Activated T-cell treated with anti-CD3 and anti-CD28 coated beads, Interleukin-2, amount 50 U/mL, for 48 hours (primary cell): ENCODE results near the gene SP4.

ENCODE experiments used
- DNase-seq, 2 experiments: peaks; one replicate each; pipeline ENCODE4 v3.0.0-alpha.2; 2020

The SP4 gene

GRCh38 chr7:21448974-21449373 is 21.1 kb downstream of the SP4 start:
- DNase-seq: no peak

DNA sequence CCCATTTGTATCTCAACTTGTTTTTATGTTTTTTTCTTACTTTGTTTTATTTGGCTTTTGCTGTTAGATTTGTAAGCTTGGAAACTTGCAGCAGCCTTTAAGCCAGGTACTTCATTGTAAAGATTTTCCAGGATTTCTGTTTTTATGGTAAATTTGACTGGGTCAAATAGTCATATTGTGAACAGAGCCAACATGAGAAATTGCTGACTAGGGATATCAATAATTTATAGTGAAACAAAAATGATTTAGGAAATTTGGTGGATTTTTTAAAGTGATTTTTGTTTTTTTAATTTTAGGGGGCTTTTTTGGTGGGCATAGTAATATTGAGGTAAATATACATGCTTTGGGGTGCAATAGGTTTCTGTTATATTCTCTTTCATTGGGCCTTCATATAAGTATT is 22.2 kb downstream of the SP4 start:
- DNase-seq: no peak

DNA sequence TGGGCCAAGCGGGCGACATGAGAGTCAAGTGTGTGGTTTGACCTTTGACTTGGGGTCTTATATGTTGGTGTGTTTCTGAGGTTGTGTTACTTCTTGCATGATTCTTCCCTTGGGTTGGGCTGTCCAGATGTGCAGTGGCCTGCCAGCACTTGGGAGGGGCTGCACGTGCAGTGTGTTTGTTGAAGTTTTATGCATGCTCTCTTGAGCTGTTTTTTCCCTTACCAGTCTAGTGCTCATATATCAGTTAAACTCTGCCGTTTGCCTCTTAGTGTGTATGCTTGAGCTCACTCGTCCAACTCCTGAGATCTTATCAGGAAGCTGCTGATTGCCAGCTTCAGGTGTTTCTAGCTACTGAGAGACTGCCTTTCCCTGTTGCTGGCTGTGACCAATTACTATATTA is 23.1 kb downstream of the SP4 start:
- no peak for DNase-seq

DNA sequence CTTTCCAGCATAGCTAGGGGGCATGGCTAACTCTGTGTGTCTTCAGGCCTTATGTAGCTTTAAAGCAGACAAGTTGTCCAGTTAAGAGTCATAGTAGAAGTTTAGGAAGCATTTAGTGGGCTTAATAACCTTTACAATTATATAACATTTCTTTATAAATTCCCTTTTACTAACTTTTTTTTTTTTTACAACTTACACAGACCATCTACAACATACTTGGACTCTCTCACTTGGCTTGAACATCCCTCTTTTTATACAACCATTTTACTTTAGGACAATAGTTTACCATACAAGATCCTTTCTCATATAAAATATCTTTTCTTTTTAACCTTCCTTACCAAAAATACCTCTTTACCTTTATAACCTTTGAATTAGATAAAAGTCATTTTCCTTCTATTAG is 26.3 kb downstream of the SP4 start:
- DNase-seq: no peak

GRCh38 chr7:21454906-21455305 is 27.0 kb downstream of the SP4 start:
- no peak for DNase-seq

DNA sequence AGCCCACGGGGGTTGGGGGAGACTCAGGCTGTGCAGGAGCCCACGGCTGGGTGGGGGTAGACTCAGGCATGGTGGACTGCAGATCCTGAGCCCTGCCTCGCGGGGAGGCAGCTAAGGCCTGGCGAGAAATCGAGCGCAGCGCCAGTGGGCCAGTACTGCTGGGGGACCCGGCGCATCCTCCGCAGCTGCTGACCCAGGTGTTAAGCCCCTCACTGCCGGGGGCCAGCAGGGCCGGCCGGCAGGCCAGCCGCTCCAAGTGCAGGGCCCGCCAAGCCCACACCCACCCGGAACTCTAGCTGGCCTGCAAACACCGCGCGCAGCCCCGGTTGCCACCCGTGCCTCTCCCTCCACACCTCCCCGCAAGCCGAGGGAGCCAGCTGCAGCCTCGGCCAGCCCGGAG is 33.4 kb downstream of the SP4 start:
- no peak for DNase-seq

GRCh38 chr7:21462081-21462480 is 34.2 kb downstream of the SP4 start:
- no peak for DNase-seq

DNA sequence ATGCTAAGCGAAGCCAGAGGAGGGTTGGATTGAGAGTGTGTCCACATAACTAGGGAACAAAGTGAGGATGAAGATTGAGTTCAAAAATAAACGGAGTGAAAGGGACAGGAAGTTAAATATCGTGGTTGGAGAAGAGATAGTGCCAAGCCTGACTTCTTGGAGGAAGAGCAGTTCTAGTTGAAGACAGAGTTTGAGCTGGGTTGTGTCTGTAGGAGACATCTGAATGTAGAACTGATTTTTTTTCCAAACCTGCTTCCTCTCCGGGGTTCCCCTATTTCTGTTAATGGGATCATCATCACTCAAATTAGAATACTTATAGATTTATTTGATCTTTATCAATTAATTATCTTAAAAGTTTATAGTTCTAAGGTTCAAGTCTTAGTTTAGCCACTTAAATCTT is 35.6 kb downstream of the SP4 start:
- no peak for DNase-seq

DNA sequence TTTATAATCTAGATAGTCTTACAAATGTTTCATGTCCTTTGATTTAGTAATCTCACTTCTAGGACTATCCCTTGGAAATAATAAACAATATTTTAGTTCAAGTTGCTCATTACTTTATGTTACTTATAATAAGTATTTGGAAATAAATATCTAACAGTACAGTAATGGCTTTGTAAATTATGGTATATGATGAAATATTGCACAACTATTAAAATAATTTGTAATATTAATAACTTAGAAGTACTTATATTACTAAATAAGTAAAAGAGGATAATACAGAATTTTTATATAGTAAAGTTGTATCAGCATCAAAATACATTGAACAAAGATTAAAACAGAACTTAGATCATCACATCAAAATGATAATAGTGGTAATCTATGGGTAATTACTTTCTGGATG is 41.1 kb downstream of the SP4 start:
- DNase-seq: no peak

DNA sequence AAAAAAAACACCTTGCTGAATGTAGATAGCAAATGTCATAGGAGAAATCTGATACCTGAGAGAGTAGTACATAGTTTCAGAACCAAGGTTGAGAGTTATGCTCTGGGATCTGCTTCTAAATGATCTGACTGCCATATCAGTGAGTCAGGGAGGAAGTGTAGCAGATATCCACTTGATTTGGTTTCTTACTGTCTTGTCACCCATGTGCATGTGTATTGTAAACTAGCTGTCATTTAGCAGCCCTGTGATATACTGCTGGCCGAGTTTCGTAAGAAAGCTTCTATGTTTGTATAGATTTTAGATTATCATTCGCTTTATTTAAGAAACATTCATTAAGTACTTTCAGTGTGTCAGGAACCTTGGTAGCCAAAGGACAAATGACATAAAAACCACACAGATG is 42.0 kb downstream of the SP4 start:
- DNase-seq: no peak

DNA sequence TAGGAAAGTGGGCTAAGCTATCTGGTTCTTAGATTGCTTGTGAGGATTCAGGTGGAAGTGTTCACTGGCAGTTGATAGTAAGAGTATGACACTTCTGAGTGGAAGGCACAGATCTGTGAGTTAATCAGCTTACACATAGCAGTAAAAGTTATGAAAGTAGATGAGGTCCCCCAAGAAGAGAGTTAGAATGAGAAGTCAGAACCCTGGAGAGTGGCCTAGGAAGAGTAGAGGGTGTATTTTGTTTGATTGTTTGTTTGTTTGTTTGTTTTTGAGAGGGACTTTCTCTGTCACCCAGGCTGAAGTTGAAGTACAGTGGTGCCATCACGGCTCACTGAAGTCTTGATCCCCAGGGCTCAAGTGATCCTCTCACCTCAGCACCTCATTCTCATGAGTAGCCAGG is 44.1 kb downstream of the SP4 start:
- no peak for DNase-seq

DNA sequence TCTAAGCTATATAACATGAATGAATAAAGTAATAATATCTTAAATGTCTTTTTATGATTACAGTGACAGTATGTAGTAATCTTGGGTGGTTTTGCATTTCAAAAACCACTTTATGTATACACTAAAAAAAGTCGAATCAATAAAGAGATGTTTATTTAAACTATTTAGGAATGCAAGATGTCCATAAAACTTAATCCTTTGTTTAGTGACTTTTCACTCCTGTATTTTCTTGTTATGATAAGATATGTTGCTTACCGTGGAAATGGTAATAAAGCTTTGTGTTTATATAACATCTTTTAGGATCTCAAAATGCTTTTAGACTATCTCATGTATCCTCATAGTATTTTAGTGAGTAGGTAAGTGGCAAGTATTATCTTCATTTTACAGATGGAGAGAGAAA is 48.5 kb downstream of the SP4 start:
- no peak for DNase-seq

- DNase-seq: no peak
These were observed 53.0 kb downstream of the SP4 start for GRCh38 chr7:21480693-21481403.

DNA sequence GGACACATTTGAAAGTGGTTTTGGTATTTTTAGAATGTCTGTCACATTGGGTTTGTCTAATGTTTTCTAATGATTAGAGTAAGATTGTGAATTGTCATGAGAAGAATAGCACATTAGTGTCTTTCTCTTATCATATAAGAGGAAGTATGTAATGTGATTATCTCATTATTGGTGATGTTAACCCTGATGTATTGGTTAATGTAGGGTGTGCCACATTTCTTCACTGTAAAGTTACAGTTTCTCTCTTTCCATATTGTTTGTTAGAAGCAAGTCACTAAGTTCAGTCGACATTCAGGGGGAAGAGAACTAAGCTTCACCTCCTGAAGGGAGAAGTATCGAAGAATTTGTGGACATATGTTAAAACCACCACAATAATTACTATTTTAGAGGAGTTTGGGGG is 58.6 kb downstream of the SP4 start:
- DNase-seq: no peak

DNA sequence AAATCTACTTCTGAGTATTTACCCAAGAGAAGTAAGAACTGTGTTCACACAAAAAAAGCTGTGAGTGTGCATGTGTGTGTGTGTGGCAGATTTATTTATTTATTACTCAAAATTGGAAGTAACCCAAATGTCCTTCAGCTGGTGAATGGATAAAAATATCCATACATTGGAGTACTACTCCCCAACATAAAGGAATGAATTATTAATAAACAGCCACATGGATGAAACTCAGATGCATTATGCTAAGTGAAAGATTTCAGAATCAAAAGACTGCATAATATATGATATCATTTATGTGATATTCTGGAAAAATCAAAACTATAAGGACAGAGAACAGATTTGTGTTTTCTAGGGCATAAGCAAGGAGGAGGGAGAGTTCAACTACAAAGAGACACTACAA is 67.8 kb downstream of the SP4 start:
- DNase-seq: no peak

GRCh38 chr7:21497072-21497471 is 69.2 kb downstream of the SP4 start:
- no peak for DNase-seq

GRCh38 chr7:21500117-21500832 is 72.4 kb downstream of the SP4 start:
- DNase-seq: no peak

- DNase-seq: no peak
These were observed 76.1 kb downstream of the SP4 start for GRCh38 chr7:21504021-21504420.

DNA sequence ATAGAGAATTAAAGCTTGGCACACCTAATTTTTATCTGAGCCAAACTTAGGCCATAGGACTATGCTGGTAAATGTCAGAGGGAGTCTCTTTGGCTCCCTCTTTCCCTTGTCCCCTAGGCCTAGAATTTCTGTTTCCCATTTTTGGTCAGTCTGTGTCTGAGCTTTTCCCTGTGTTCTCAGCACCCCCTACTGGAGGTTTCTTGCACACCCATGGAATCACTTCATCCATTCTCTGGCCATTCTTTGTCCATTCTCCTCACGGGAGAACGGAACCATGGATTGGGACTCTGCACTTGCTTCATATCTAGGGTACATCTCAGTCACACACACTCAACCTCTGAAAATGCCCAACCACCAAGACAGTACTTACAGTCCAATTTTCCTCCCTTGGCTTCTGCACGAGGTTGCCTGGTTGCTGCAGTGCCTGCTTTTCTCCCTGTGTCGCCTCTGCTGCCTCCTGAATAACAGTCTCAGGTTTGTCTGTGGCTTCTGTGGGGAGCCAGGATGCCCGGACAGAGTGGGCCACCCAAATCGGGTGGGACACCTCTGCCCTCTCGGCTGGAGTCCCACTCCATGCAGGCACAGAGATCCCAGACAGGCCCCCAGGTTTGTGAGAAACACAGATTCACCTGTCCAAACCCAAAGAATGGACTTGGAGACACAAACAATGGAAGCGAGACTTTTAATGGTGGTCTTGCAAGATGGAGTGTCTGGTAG is 79.9 kb downstream of the SP4 start:
- peak; percentile 31 to 39 for DNase-seq

GRCh38 chr7:21508538-21508937 is 80.7 kb downstream of the SP4 start:
- DNase-seq: no peak

DNA sequence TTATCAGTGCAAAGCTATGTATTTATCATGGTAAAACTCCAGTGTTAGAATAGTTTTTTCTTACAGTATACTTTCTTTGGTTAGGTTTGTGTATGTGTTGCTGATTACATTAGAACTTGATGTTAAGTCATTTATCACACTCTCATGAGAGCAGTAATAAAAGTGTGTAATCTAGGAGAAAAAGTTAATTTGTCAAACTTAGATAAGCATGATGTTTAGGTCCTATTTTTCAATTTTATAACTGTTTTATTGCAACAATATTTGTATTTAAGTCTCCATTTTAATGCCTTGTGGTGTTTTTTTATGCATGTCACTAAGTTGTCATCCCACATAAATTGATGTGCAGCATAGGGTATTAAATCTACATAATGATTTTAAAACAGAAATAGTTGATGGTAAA is 86.2 kb downstream of the SP4 start:
- DNase-seq: no peak

DNA sequence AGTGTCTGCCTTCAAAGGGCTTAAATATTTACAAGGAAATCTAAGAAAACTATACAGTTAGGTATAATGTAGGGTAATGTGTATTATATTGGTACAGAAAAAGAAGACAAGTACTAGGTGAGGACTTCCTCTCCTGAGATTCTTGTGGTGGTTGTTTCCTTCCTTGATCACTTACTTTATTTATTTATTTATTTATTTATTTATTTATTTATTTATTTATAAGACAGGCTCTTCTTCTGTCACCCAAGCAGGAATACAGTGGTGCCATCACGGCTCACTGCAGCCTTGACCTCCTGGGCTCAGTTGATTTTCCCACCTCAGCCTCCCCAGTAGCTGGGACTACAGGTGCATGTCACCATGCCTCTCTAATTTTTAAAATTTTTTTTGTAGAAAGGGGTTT is 96.8 kb downstream of the SP4 start:
- DNase-seq: no peak

DNA sequence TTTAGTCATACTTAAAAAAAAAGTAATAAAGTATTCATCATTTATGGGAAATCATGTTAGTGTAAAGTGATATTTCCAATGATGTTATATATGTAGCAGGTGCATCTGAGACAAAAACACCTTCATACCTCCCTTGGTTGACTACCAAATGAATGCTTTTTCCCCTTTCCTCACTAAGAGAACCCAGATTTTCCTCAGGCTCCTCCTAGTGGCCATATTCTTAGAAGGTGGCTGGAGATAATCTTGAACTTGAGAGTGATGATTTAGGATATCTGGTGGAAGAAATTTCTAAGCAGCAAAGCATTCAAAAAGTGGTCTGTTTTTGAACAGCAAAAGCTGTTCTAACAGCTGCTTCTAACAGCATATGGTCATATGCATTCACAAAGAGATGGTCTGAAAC is 98.1 kb downstream of the SP4 start:
- DNase-seq: no peak

DNA sequence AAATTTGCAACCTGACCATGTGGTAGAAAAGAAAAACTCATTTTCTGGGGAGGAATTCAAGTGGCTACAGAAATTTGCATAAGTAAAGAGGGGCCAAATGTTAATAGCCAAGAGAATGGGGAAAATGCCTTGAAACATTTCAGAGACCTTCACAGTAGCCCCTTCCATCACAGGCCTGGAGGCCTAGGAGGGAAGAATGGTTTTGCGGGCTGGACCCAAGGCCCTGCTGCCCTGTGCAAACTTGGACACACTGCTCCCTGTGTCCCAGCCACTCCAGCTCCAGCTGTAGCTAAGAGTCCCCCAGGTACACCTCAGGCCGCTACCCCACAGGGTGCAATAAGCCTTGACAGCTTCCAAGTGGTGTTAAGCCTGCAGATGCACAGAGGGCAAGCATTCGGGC is 98.6 kb downstream of the SP4 start:
- DNase-seq: no peak
